Measurements from ENCODE around the gene REEP2.

DNA sequence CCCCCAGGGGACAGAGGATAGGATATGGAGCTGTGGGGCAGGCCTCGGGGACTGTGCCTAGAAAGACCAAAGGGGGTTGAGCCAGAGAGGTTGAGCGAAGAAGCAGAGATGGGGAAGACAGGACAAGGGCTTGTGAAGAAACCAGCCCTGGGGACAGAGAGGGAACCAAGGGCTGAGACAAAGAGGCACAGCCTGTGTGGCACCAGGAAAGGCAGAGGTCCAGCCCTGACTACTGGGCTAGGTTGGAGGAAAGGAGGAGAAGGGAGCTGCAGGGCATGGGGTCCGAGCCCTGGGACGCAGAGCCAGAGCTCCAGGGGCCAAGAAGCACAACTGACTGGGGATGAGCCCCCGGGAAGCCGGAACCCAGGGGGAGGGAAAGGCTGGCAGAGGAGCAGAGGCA is 9.2 kb downstream of the REEP2 start:
- TF ChIP-seq EZH2 (IDR thresholded peaks at IDR 0.05; ENCODE audit: borderline replicate concordance) = no peak
- TF ChIP-seq, protein P1, sequence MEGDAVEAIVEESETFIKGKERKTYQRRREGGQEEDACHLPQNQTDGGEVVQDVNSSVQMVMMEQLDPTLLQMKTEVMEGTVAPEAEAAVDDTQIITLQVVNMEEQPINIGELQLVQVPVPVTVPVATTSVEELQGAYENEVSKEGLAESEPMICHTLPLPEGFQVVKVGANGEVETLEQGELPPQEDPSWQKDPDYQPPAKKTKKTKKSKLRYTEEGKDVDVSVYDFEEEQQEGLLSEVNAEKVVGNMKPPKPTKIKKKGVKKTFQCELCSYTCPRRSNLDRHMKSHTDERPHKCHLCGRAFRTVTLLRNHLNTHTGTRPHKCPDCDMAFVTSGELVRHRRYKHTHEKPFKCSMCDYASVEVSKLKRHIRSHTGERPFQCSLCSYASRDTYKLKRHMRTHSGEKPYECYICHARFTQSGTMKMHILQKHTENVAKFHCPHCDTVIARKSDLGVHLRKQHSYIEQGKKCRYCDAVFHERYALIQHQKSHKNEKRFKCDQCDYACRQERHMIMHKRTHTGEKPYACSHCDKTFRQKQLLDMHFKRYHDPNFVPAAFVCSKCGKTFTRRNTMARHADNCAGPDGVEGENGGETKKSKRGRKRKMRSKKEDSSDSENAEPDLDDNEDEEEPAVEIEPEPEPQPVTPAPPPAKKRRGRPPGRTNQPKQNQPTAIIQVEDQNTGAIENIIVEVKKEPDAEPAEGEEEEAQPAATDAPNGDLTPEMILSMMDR (IDR thresholded peaks at IDR 0.05; ENCODE audit: poor library complexity) = no peak
